HepG2 (cell line): Measurements from ENCODE around the gene SETD1A. TPM values are rescaled to one million over a fixed set of nuclear protein-coding genes. Genes with fewer than 3 reads are reported as not detected.
A peak's percentile ranks its signal among the peaks of the same experiment; 100 is the strongest.

Experiments
- ATF1 ChIP-seq: IDR thresholded peaks from 2 replicates; pipeline ENCODE4 v1.6.1; 2016; ENCODE audit warnings: mild to moderate bottlenecking, control low read depth
- CREB1 ChIP-seq, 2 experiments: fragments of 450-650 bp in 1 of 2; IDR thresholded peaks; 2 replicates each; pipeline ENCODE4 v1.6.1; 2016 to 2017; ENCODE audit warnings: control low read depth in 1 of 2, mild to moderate bottlenecking in 1 of 2, missing compliant biosample characterization in 1 of 2, missing genetic modification characterization in 1 of 2
- CREBL2 ChIP-seq: sonication (generic); formaldehyde crosslinking; IDR thresholded peaks from 2 replicates; pipeline ENCODE4 v1.8.1; 2023; ENCODE audit warnings: missing genetic modification reagents, mild to moderate bottlenecking, borderline replicate concordance
- GTF3A ChIP-seq: sonication (generic); formaldehyde crosslinking; conservative IDR thresholded peaks from 2 replicates; pipeline ENCODE4 v1.4.0; 2020; ENCODE audit warnings: mild to moderate bottlenecking, missing genetic modification reagents
- HDAC1 ChIP-seq: sonication (generic); formaldehyde crosslinking; IDR thresholded peaks from 2 replicates; pipeline ENCODE4 v1.5.1; 2020; ENCODE audit warnings: mild to moderate bottlenecking, missing genetic modification reagents
- KAT2B ChIP-seq: fragments of 150-350 bp; IDR thresholded peaks from 2 replicates; pipeline ENCODE4 v1.6.1; 2014; ENCODE audit warnings: low read depth, low read length, borderline replicate concordance
- PPARG ChIP-seq: conservative IDR thresholded peaks from 2 replicates; pipeline ENCODE4 v1.6.1; 2016; ENCODE audit warnings: missing biosample characterization, missing genetic modification reagents
- SNAPC5 ChIP-seq: sonication (generic); formaldehyde crosslinking; IDR thresholded peaks from 2 replicates; pipeline ENCODE4 v1.8.1; 2023; ENCODE audit warnings: mild to moderate bottlenecking, missing genetic modification reagents, borderline replicate concordance
- THAP8 ChIP-seq: sonication (generic); formaldehyde crosslinking; IDR thresholded peaks from 2 replicates; pipeline ENCODE4 v1.5.1; 2020; ENCODE audit warnings: missing genetic modification reagents, mild to moderate bottlenecking, borderline replicate concordance
- ZNF251 ChIP-seq: sonication (generic); formaldehyde crosslinking; IDR thresholded peaks from 2 replicates; pipeline ENCODE4 v1.9.0; 2021; ENCODE audit warnings: mild to moderate bottlenecking, missing genetic modification reagents
- ZNF878 ChIP-seq: sonication (generic); formaldehyde crosslinking; IDR thresholded peaks from 2 replicates; pipeline ENCODE4 v1.8.1; 2023; ENCODE audit warnings: mild to moderate bottlenecking, missing genetic modification reagents, moderate library complexity
- ZSCAN31 ChIP-seq: sonication (generic); formaldehyde crosslinking; IDR thresholded peaks from 2 replicates; pipeline ENCODE4 v1.5.0; 2020; ENCODE audit warnings: low read depth, mild to moderate bottlenecking, missing genetic modification reagents
- polyA plus RNA-seq, 8 experiments: library from polyadenylated mRNA; depleted of rRNA in 3 of 8; stranded (reverse) in 7 of 8; unstranded in 1 of 8; fragments of >200 nt; fragmentation: Illumina TruSeq in 4 of 8; extraction: Trizol in 4 of 8; gene quantifications; 2 replicates each; pipeline versions ENCODE4 v1.2.1 to v1.2.3, GENCODE V29; 2011 to 2016; ENCODE audit warnings: low read depth in 4 of 8, missing spikeins in 1 of 8, mixed read lengths in 1 of 8; ENCODE audit not compliant: insufficient read depth in 1 of 8
- total RNA-seq, 5 experiments: library from RNA; depleted of rRNA; stranded (reverse); fragments of >200 nt; fragmentation: Illumina TruSeq; extraction: Trizol; gene quantifications; 2 replicates each; pipeline ENCODE4 v1.2.3, GENCODE V29; 2016; ENCODE audit warnings: low read depth in 1 of 5
- TF ChIP-seq, protein P1 (sequence below): sonication (generic); formaldehyde crosslinking; IDR thresholded peaks from 2 replicates; pipeline ENCODE4 v1.4.0; 2020; ENCODE audit warnings: mild to moderate bottlenecking, missing genetic modification reagents
- TF ChIP-seq, protein P2 (sequence below): fragments of 450-650 bp; IDR thresholded peaks from 2 replicates; pipeline ENCODE4 v1.6.1; 2017; ENCODE audit warnings: mild to moderate bottlenecking
- TF ChIP-seq, protein P3 (sequence below): sonication (generic); formaldehyde crosslinking; IDR thresholded peaks from 2 replicates; pipeline ENCODE4 v1.5.1; 2020; ENCODE audit warnings: missing genetic modification reagents, mild to moderate bottlenecking, borderline replicate concordance
- TF ChIP-seq, protein P4 (sequence below): IDR thresholded peaks from 2 replicates; pipeline ENCODE4 v1.6.1; 2016; ENCODE audit warnings: low read depth, control low read depth

The SETD1A gene
- total and polyA plus RNA-seq, 2 of the 13 experiments (the other 11 are each of a cell fraction or from before 2014, with no cell fraction given) = 3.8 to 5.6 TPM

DNA sequence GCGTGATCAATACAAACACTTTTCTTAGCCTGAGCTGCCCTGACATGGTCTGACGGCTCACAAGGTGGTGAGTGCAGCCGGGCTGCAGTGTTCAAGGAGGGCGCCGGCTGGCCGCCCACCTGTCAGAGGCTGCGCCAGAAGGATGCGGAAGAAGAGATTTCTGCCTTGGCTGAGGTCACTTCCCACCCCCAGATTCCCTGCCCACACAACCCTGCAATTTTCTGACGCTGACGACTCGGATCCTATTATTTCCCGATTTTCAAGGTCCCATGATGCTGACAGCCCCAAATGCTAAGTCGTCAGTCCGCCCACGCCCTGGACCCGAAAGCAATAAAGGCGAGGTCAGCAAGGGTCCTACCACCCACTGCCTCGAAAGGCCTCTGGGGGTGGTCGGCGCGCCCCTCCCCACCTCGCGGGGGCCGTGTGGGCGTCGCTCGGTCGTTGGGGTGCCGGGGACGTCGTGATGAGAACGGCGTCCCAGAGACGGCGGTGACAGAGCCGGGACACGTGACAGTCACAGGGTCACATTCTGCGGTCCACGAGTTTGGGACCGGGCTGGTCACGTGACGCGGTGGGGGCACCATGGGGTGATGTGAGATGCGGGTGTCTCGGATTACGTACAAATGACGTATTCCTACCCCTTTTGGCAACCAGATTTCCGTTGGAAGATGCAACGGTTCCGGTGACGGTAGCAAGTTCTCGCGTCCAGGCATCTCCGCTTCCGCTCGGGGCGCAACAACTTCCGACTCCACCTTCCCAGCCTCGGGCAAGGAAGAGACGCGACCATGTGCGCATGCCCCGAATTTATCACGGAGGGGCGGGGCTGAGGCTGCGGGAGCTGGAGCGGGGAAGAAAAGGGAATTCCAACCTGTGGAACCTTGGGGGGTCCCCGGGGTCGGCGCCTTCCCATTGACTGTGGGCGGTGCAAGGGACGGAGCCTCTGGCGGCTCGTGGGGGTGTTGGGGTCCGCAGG, 75.5 kb downstream of the SETD1A start, which contains the start of gene STX4 (continued):
- TF ChIP-seq SNAPC5 (0 out of 2 replicates have a peak, but pooled peaks have one; percentile 64), ATF1 (CRISPR knock-in tag) (peak; percentile 97), KAT2B (no peak), GTF3A (CRISPR knock-in tag) (0 out of 2 replicates have a peak, but pooled peaks have one; percentile 62), HDAC1 (peak; percentile 81), ZSCAN31 (peak; percentile 60; the same call in 1 of the 2 replicates), CREBL2 (CRISPR knock-in tag) (no peak), ZNF251 (CRISPR knock-in tag) (no peak), ZNF878 (CRISPR knock-in tag) (no peak), PPARG (CRISPR knock-in tag) (0 out of 2 replicates have a peak, but pooled peaks have one; percentile 50), THAP8 (CRISPR knock-in tag) (peak; percentile 25; the same call in 1 of the 2 replicates), CREB1 (IDR thresholded peaks at IDR 0.05) (peak; percentile 97), CREB1 (CRISPR knock-in tag; IDR thresholded peaks at IDR 0.05) (peak; percentile 97)
- TF ChIP-seq, protein P1, sequence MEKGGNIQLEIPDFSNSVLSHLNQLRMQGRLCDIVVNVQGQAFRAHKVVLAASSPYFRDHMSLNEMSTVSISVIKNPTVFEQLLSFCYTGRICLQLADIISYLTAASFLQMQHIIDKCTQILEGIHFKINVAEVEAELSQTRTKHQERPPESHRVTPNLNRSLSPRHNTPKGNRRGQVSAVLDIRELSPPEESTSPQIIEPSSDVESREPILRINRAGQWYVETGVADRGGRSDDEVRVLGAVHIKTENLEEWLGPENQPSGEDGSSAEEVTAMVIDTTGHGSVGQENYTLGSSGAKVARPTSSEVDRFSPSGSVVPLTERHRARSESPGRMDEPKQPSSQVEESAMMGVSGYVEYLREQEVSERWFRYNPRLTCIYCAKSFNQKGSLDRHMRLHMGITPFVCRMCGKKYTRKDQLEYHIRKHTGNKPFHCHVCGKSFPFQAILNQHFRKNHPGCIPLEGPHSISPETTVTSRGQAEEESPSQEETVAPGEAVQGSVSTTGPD = no peak
- TF ChIP-seq, protein P2, sequence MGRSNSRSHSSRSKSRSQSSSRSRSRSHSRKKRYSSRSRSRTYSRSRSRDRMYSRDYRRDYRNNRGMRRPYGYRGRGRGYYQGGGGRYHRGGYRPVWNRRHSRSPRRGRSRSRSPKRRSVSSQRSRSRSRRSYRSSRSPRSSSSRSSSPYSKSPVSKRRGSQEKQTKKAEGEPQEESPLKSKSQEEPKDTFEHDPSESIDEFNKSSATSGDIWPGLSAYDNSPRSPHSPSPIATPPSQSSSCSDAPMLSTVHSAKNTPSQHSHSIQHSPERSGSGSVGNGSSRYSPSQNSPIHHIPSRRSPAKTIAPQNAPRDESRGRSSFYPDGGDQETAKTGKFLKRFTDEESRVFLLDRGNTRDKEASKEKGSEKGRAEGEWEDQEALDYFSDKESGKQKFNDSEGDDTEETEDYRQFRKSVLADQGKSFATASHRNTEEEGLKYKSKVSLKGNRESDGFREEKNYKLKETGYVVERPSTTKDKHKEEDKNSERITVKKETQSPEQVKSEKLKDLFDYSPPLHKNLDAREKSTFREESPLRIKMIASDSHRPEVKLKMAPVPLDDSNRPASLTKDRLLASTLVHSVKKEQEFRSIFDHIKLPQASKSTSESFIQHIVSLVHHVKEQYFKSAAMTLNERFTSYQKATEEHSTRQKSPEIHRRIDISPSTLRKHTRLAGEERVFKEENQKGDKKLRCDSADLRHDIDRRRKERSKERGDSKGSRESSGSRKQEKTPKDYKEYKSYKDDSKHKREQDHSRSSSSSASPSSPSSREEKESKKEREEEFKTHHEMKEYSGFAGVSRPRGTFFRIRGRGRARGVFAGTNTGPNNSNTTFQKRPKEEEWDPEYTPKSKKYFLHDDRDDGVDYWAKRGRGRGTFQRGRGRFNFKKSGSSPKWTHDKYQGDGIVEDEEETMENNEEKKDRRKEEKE = no peak
- TF ChIP-seq, protein P3, sequence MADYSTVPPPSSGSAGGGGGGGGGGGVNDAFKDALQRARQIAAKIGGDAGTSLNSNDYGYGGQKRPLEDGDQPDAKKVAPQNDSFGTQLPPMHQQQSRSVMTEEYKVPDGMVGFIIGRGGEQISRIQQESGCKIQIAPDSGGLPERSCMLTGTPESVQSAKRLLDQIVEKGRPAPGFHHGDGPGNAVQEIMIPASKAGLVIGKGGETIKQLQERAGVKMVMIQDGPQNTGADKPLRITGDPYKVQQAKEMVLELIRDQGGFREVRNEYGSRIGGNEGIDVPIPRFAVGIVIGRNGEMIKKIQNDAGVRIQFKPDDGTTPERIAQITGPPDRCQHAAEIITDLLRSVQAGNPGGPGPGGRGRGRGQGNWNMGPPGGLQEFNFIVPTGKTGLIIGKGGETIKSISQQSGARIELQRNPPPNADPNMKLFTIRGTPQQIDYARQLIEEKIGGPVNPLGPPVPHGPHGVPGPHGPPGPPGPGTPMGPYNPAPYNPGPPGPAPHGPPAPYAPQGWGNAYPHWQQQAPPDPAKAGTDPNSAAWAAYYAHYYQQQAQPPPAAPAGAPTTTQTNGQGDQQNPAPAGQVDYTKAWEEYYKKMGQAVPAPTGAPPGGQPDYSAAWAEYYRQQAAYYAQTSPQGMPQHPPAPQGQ (CRISPR knock-in tag) = 0 out of 2 replicates have a peak, but pooled peaks have one; percentile 20
- TF ChIP-seq, protein P4, sequence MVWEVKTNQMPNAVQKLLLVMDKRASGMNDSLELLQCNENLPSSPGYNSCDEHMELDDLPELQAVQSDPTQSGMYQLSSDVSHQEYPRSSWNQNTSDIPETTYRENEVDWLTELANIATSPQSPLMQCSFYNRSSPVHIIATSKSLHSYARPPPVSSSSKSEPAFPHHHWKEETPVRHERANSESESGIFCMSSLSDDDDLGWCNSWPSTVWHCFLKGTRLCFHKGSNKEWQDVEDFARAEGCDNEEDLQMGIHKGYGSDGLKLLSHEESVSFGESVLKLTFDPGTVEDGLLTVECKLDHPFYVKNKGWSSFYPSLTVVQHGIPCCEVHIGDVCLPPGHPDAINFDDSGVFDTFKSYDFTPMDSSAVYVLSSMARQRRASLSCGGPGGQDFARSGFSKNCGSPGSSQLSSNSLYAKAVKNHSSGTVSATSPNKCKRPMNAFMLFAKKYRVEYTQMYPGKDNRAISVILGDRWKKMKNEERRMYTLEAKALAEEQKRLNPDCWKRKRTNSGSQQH (CRISPR knock-in tag) = no peak
